ENCODE data around the gene TMIGD2. TPM values are rescaled to one million over a fixed set of nuclear protein-coding genes. Genes with fewer than 3 reads are reported as not detected.

Gene TMIGD2
- total and polyA plus RNA-seq, 5 experiments from 2014 or later, result 41.6 to 105 (median 65.8) TPM

- DNase-seq, result peak in 1 of 10 donors; percentile 66
- H3K36me3 Mint-ChIP-seq, result no peaks in the 10 kb centered on the region
- H3K4me1 Mint-ChIP-seq, result peaks cover 11 to 39% (median 33%) of the 10 kb centered on the region in 4 donors
- POLR2A ChIA-PET, result interaction anchor here (0.5 kb wide), 1 partner anchor 107 kb away, joined by 4 read pairs; no protein-coding TSS in a partner anchor
- peaks cover 0 to 4% (median 0%) of the 10 kb centered on the region in 5 donors for H3K27me3 Mint-ChIP-seq
- peak overlapping the region in 4 of 10 donors; percentile 28 to 79 (median 40) for H3K27ac Mint-ChIP-seq
- ATAC-seq, result no peak
- no peaks in the 10 kb centered on the region for H3K9me3 Mint-ChIP-seq
- peak overlapping the region; percentile 40 to 93 (median 71) for H3K4me3 Mint-ChIP-seq
Observed at GRCh38 chr19:4326215-4326836, 24.1 kb upstream of the TMIGD2 start.

- no peak overlapping the region for H3K27ac Mint-ChIP-seq
- peaks cover 0 to 4% (median 0%) of the 10 kb centered on the region in 5 donors for H3K27me3 Mint-ChIP-seq
- H3K36me3 Mint-ChIP-seq, result no peaks in the 10 kb centered on the region
- ATAC-seq (no peak), DNase-seq (no peak)
- no peaks in the 10 kb centered on the region for H3K9me3 Mint-ChIP-seq
- peaks cover 22 to 32% (median 28%) of the 10 kb centered on the region in 4 donors for H3K4me1 Mint-ChIP-seq
- POLR2A ChIA-PET, result interaction anchor here (1.0 to 2.7 kb wide), 2 partner anchors 19 to 45 kb away, joined by 3 to 8 read pairs; partner anchors contain the start of genes MPND and SHD
- no peak overlapping the region for H3K4me3 Mint-ChIP-seq
Observed at GRCh38 chr19:4324228-4324627, 22.0 kb upstream of the TMIGD2 start.

- Mint-ChIP-seq H3K9me3 (no peaks in the 10 kb centered on the region), H3K27me3 (peaks cover 0 to 4% (median 0%) of the 10 kb centered on the region in 5 donors), H3K4me1 (peaks cover 22 to 27% (median 24%) of the 10 kb centered on the region in 4 donors), H3K36me3 (no peaks in the 10 kb centered on the region), H3K27ac (no peak overlapping the region), H3K4me3 (no peak overlapping the region)
- DNase-seq (no peak), ATAC-seq (no peak)
- POLR2A ChIA-PET, result interaction anchor here (2.7 to 4.8 kb wide), 2 partner anchors 19 to 21 kb away, joined by 8 to 22 read pairs; partner anchors contain the start of genes FSD1, MPND and TMIGD2
Observed at GRCh38 chr19:4323692-4324091, 21.5 kb upstream of the TMIGD2 start.

- Mint-ChIP-seq H3K4me3 (no peak overlapping the region), H3K4me1 (peaks cover 16 to 23% (median 20%) of the 10 kb centered on the region in 4 donors), H3K9me3 (no peaks in the 10 kb centered on the region), H3K36me3 (no peaks in the 10 kb centered on the region), H3K27me3 (peaks cover 0 to 2% (median 0%) of the 10 kb centered on the region in 5 donors), H3K27ac (no peak overlapping the region)
- DNase-seq, result no peak
- ATAC-seq, result no peak
- POLR2A ChIA-PET, result interaction anchor here (2.7 to 4.8 kb wide), 2 partner anchors 20 kb away, joined by 8 to 22 read pairs; partner anchors contain the start of genes FSD1, MPND and TMIGD2
Observed at GRCh38 chr19:4322942-4323665, 20.9 kb upstream of the TMIGD2 start.

- H3K36me3 Mint-ChIP-seq, result no peaks in the 10 kb centered on the region
- peak overlapping the region in 1 of 10 donors; percentile 59 for H3K27ac Mint-ChIP-seq
- H3K27me3 Mint-ChIP-seq, result no peaks in the 10 kb centered on the region
- no peak overlapping the region for H3K4me3 Mint-ChIP-seq
- no peaks in the 10 kb centered on the region for H3K9me3 Mint-ChIP-seq
- POLR2A ChIA-PET, result interaction anchor here (0.6 to 4.8 kb wide), 6 partner anchors 10 to 22 kb away, joined by 3 to 22 read pairs (median 4); partner anchors contain the start of genes FSD1 and TMIGD2
- H3K4me1 Mint-ChIP-seq, result peaks cover 0 to 15% (median 0%) of the 10 kb centered on the region in 4 donors
- ATAC-seq (no peak), DNase-seq (no peak)
Observed at GRCh38 chr19:4320419-4320818, 18.2 kb upstream of the TMIGD2 start.

GRCh38 chr19:4319067-4319718, 17.0 kb upstream of the TMIGD2 start:
- Mint-ChIP-seq H3K4me3 (no peak overlapping the region), H3K36me3 (no peaks in the 10 kb centered on the region), H3K27ac (peak overlapping the region in 4 of 10 donors; percentile 6 to 70 (median 56)), H3K4me1 (peaks cover 0 to 13% (median 0%) of the 10 kb centered on the region in 4 donors), H3K27me3 (no peaks in the 10 kb centered on the region), H3K9me3 (no peaks in the 10 kb centered on the region)
- no peak for ATAC-seq
- POLR2A ChIA-PET, result interaction anchor here (0.6 to 4.8 kb wide), 2 partner anchors 17 to 389 kb away, joined by 5 to 22 read pairs; partner anchors contain the start of genes FSD1 and TMIGD2
- no peak for DNase-seq

- no peak overlapping the region for H3K4me3 Mint-ChIP-seq
- H3K4me1 Mint-ChIP-seq, result peaks cover 0 to 13% (median 0%) of the 10 kb centered on the region in 4 donors
- no peak for ATAC-seq
- POLR2A ChIA-PET, result no interaction called here
- peak overlapping the region in 2 of 10 donors; percentile 29 to 31 for H3K27ac Mint-ChIP-seq
- H3K36me3 Mint-ChIP-seq, result no peaks in the 10 kb centered on the region
- DNase-seq, result no peak
- H3K9me3 Mint-ChIP-seq, result no peaks in the 10 kb centered on the region
- no peaks in the 10 kb centered on the region for H3K27me3 Mint-ChIP-seq
Observed at GRCh38 chr19:4318460-4318859, 16.3 kb upstream of the TMIGD2 start.

- Mint-ChIP-seq H3K36me3 (no peaks in the 10 kb centered on the region), H3K27me3 (no peaks in the 10 kb centered on the region), H3K27ac (no peak overlapping the region), H3K4me3 (no peak overlapping the region), H3K9me3 (no peaks in the 10 kb centered on the region), H3K4me1 (peaks cover 0 to 13% (median 0%) of the 10 kb centered on the region in 4 donors)
- POLR2A ChIA-PET, result no interaction called here
- ATAC-seq (no peak), DNase-seq (no peak)
Observed at GRCh38 chr19:4316956-4317355, 14.8 kb upstream of the TMIGD2 start.

- DNase-seq, result no peak
- H3K36me3 Mint-ChIP-seq, result no peaks in the 10 kb centered on the region
- H3K4me3 Mint-ChIP-seq, result no peak overlapping the region
- no peaks in the 10 kb centered on the region for H3K9me3 Mint-ChIP-seq
- POLR2A ChIA-PET, result no interaction called here
- H3K4me1 Mint-ChIP-seq, result peaks cover 0 to 2% (median 0%) of the 10 kb centered on the region in 4 donors
- no peaks in the 10 kb centered on the region for H3K27me3 Mint-ChIP-seq
- H3K27ac Mint-ChIP-seq, result no peak overlapping the region
- ATAC-seq, result no peak
Observed at GRCh38 chr19:4313847-4314490, 11.8 kb upstream of the TMIGD2 start.

GRCh38 chr19:4310247-4311121, 8.3 kb upstream of the TMIGD2 start:
- Mint-ChIP-seq H3K9me3 (no peaks in the 10 kb centered on the region), H3K4me3 (no peak overlapping the region), H3K27ac (no peak overlapping the region), H3K36me3 (no peaks in the 10 kb centered on the region), H3K4me1 (peaks cover 0 to 1% (median 0%) of the 10 kb centered on the region in 4 donors), H3K27me3 (no peaks in the 10 kb centered on the region)
- DNase-seq (no peak), ATAC-seq (no peak)
- POLR2A ChIA-PET, result interaction anchor here (0.7 kb wide), 1 partner anchor 42 kb away, joined by 3 read pairs; no protein-coding TSS in a partner anchor

GRCh38 chr19:4305659-4306058, 3.5 kb upstream of the TMIGD2 start:
- peaks cover 17 to 38% (median 31%) of the 10 kb centered on the region in 4 donors for H3K4me1 Mint-ChIP-seq
- no peaks in the 10 kb centered on the region for H3K9me3 Mint-ChIP-seq
- H3K4me3 Mint-ChIP-seq, result peak overlapping the region; percentile 15 to 77 (median 44)
- no peaks in the 10 kb centered on the region for H3K27me3 Mint-ChIP-seq
- DNase-seq, result no peak
- no peaks in the 10 kb centered on the region for H3K36me3 Mint-ChIP-seq
- POLR2A ChIA-PET, result interaction anchor here (0.7 to 1.0 kb wide), 2 partner anchors 22 to 37 kb away, joined by 3 to 4 read pairs; partner anchors contain the start of gene MPND
- ATAC-seq, result no peak
- peak overlapping the region in 1 of 10 donors; percentile 47 for H3K27ac Mint-ChIP-seq
